Measurements from ENCODE around the gene FARSB.
A peak's percentile ranks its signal among the peaks of the same experiment; 100 is the strongest.

Gene FARSB

GRCh38 chr2:222656526-222657446 is 894 bp upstream of the FARSB start:
- DNase-seq = no peak

GRCh38 chr2:222653280-222653679 is 2.6 kb downstream of the FARSB start:
- no peak for DNase-seq

- DNase-seq = no peak
Observed at GRCh38 chr2:222652491-222653255, 3.2 kb downstream of the FARSB start.

- no peak for DNase-seq
Observed at GRCh38 chr2:222651718-222652418, 4.0 kb downstream of the FARSB start.

- no peak for DNase-seq
Observed at GRCh38 chr2:222649801-222650200, 6.1 kb downstream of the FARSB start.

GRCh38 chr2:222646008-222646407 is 9.9 kb downstream of the FARSB start:
- DNase-seq = no peak

GRCh38 chr2:222643134-222643533 is 12.8 kb downstream of the FARSB start:
- no peak for DNase-seq

GRCh38 chr2:222641336-222641735 is 14.6 kb downstream of the FARSB start:
- DNase-seq = no peak

GRCh38 chr2:222637067-222637466 is 18.8 kb downstream of the FARSB start:
- DNase-seq = no peak

- DNase-seq = no peak
Observed at GRCh38 chr2:222635295-222635694, 20.6 kb downstream of the FARSB start.

GRCh38 chr2:222627764-222628163 is 28.1 kb downstream of the FARSB start:
- no peak for DNase-seq

- DNase-seq = no peak
Observed at GRCh38 chr2:222623756-222624309, 32.1 kb downstream of the FARSB start.

- no peak for DNase-seq
Observed at GRCh38 chr2:222622910-222623309, 33.0 kb downstream of the FARSB start.

GRCh38 chr2:222621893-222622292 is 34.0 kb downstream of the FARSB start:
- no peak for DNase-seq

GRCh38 chr2:222615320-222615719 is 40.6 kb downstream of the FARSB start:
- no peak for DNase-seq

- peak; percentile 53 for DNase-seq
Observed at GRCh38 chr2:222613715-222614331, 42.1 kb downstream of the FARSB start.

- DNase-seq = no peak
Observed at GRCh38 chr2:222611684-222612083, 44.2 kb downstream of the FARSB start.

- no peak for DNase-seq
Observed at GRCh38 chr2:222610746-222611145, 45.1 kb downstream of the FARSB start.

- no peak for DNase-seq
Observed at GRCh38 chr2:222609381-222609780, 46.5 kb downstream of the FARSB start.

- DNase-seq = no peak
Observed at GRCh38 chr2:222608081-222608480, 47.8 kb downstream of the FARSB start.

- no peak for DNase-seq
Observed at GRCh38 chr2:222606306-222606705, 49.6 kb downstream of the FARSB start.

- no peak for DNase-seq
Observed at GRCh38 chr2:222604749-222605515, 51.0 kb downstream of the FARSB start.
